GM18861 (cell line): ENCODE data around the gene TSBP1.
"Not testable (repeated sequence)": the region's sequence is repeated elsewhere in the genome, so short reads cannot be mapped to it uniquely, and the experiment has no call there.

Source experiments
- ATAC-seq: cut with Tn5 transposase; IDR thresholded peaks from one replicate; pipeline ENCODE4 v1.9.1; 2021; ENCODE audit not compliant: unreplicated experiment

Gene TSBP1

GRCh38 chr6:32290886-32291450, 80.7 kb downstream of the TSBP1 start:
- no peak for ATAC-seq

- ATAC-seq: no peak
Measured at GRCh38 chr6:32288426-32288825, 83.3 kb downstream of the TSBP1 start.

GRCh38 chr6:32273801-32274577, 97.7 kb downstream of the TSBP1 start:
- ATAC-seq: not testable (repeated sequence)

DNA sequence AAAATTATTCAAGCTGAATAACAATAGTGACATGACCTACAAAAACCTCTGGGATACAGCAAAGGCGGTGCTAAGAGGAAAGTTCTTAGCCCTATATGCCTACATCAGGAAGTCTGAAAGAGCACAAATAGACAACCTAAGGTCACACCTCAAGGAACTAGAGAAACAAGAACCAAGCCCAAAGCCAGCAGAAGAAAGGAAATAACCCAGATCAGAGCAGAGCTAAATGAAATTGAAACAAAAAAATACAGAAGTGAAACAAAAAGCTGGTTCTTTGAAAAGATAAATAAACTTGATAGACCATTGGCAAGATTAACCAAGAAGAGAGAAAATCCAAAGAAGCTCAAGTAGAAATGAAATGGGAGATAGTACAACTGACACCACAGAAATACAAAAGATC, 100.3 kb downstream of the TSBP1 start:
- no peak for ATAC-seq

GRCh38 chr6:32268459-32268858, 103.2 kb downstream of the TSBP1 start:
- peak; percentile 56 for ATAC-seq

DNA sequence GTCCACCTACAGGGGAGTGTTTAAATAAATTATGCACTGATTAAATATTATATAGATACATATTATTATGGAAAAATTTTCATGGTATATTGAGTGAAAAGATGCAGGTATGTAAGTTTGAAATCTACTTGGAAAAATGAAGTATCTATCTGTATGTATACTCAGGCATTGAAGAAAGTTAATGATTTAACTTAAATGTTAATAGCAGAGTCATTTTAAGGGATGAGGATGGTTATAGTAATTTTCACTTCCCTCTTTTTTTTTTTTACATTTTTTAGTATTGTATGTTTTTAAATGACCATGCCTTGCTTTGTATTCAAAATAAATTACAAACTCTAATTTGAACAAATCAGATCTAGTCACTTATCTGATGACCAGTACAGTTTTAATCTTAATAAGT, 104.7 kb downstream of the TSBP1 start:
- peak; percentile 35 for ATAC-seq

- not testable (repeated sequence) for ATAC-seq
Measured at GRCh38 chr6:32257262-32257661, 114.4 kb downstream of the TSBP1 start.

DNA sequence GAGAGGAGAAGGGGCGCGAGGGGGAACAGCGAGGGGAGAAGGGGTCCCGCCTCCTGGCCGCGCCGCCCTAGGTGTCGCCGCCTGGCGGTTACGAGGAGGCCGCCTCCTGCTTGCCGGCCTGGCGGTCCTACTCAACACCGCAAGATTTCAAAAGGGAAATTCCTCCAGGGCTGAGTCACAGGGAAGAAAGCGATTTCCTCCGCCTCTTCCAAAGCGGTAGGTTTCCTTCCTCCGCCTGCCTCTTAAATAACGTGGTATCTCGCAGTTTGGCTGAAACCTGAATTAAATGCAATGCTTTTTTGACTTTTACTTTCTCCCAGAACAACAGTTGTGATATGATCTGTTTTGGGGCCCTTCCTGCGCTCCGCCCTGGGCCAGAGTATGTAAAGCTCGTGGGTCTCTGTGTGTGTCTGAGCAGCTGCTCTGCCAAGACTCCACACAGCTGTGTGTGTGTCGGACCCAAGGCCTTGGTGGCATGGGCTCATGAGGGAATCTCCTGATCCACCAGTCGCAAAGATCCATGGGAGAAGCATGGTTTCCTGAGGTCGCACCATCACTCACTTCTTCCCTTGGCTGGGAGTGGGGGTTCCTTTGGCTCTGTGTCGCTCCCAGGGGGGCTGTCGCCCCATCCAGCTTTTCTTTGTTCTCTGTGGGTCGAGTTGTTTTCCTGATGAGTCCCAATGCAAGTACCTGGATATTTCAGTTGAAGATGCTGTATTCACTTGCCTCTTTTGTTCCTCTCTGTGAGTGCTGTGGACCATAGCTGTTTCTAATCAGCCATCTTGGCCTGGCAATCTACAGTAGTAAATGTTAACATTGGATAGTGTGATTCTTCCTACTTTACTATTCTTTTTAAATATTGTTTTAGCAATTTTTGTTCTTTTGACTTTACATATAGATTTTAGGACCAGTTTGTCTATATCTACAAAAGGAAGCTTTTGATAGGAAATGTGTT, 116.2 kb downstream of the TSBP1 start:
- ATAC-seq: no peak

- ATAC-seq: no peak
Measured at GRCh38 chr6:32254761-32255198, 116.9 kb downstream of the TSBP1 start.

DNA sequence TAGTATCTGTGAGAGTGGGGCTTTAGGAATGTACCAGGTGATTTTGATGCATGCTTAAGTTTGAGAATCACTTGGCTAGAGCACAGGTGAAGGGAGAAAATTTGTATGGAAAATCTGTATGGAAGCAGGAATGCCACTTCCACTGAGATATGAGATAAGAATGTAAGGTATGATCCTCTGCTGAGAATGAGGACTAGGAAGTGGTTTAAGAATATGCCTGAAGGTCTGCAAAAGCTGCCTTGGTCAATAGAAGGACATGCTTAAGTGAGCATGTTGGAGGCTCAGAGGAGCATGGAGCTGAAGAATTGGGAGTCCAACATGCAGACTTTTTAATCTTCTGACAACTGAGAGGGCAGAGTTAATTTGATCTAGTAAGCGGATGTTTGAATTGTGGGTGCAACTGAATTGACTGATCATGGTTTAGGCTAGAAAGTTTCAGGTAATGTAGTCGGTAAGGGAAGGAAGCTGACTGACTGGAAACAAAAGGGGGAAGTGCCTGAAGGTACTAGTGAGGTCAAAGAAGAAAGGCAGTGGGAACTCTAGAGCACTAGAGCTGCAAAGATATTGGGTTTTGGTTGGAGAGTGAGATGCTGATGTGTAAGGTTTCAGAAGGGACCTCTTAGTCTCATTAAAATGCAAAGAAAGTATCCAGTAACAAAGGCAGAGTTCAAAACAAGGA, 119.2 kb downstream of the TSBP1 start:
- ATAC-seq: no peak

- ATAC-seq: no peak
Measured at GRCh38 chr6:32249262-32249661, 122.4 kb downstream of the TSBP1 start.

GRCh38 chr6:32247401-32247800, 124.3 kb downstream of the TSBP1 start:
- ATAC-seq: no peak

DNA sequence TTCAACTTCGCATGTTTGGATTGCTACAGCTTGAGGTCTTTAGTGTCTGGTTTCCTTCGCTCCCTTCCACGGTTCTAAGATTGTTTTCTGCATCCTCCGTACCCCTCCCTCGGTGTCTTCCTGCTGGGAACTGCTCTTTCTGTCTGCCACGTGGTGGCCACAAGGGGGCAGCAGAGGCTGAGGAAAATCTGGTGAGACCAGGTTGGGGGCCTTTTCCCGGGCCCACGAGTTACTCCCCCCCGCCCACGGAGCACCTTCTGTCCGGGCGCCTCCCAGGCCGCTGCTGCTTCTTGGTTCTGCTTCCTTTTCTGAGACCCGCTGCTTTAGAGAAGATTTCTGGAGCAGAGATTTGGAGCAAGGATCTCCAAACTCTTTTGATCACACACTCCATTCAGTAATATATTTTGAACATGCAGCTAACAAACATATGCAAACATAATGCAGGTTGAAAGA, 126.7 kb downstream of the TSBP1 start:
- ATAC-seq: no peak

GRCh38 chr6:32244270-32244669, 127.4 kb downstream of the TSBP1 start:
- no peak for ATAC-seq
